ENCODE measurements around the gene KLHL13. TPM values are rescaled to one million over a fixed set of nuclear protein-coding genes. Genes with fewer than 3 reads are reported as not detected.
"Not testable (repeated sequence)": the region's sequence is repeated elsewhere in the genome, so short reads cannot be mapped to it uniquely, and the experiment has no call there.

The KLHL13 gene
- total RNA-seq, 1 donor from 2014 or later, result 5.6 TPM

GRCh38 chrX:118128724-118129123 is 12.1 kb upstream of the KLHL13 start:
- H3K36me3 Mint-ChIP-seq, result no peaks in the 10 kb centered on the region
- H3K4me1 Mint-ChIP-seq, result no peaks in the 10 kb centered on the region
- H3K4me3 Mint-ChIP-seq, result no peak overlapping the region
- no peak for TF ChIP-seq CTCF (IDR thresholded peaks at IDR 0.05; ENCODE audit: unreplicated experiment)
- no peak for DNase-seq (ENCODE audit: low spot score in 2 of 2, unreplicated experiment in 2 of 2)
- peaks cover 11% of the 10 kb centered on the region for H3K9me3 Mint-ChIP-seq
- H3K27me3 Mint-ChIP-seq (ENCODE audit: low read depth), result no peaks in the 10 kb centered on the region
- no peak overlapping the region for H3K27ac Mint-ChIP-seq

DNA sequence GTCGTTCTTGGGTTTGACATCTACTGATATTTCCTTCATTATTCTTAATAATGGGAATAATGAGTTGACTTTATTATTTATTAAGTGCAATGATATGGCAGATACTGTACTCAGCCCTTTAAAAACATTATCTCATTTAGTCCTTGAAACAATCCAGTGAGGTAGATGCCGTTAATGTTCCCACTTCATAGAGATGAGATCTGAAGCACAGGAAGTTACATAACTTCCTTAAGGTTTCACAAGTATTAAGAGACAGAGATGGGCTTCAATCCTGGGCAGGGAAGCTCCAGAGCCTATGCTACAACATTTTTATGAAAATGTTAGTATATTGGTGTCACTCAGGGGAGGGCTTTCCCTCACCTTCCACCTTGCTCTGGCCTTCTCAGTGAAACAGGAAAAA is 9.7 kb upstream of the KLHL13 start:
- Mint-ChIP-seq H3K4me3 (no peak overlapping the region), H3K27ac (no peak overlapping the region), H3K27me3 (ENCODE audit: low read depth) (no peaks in the 10 kb centered on the region), H3K36me3 (no peaks in the 10 kb centered on the region), H3K4me1 (no peaks in the 10 kb centered on the region), H3K9me3 (peaks cover 5% of the 10 kb centered on the region)
- no peak for TF ChIP-seq CTCF (IDR thresholded peaks at IDR 0.05; ENCODE audit: unreplicated experiment)
- no peak for DNase-seq (ENCODE audit: low spot score in 2 of 2, unreplicated experiment in 2 of 2)

- not testable (repeated sequence) for H3K9me3 Mint-ChIP-seq, H3K36me3 Mint-ChIP-seq
Measured at GRCh38 chrX:118124243-118124642, 7.6 kb upstream of the KLHL13 start.

DNA sequence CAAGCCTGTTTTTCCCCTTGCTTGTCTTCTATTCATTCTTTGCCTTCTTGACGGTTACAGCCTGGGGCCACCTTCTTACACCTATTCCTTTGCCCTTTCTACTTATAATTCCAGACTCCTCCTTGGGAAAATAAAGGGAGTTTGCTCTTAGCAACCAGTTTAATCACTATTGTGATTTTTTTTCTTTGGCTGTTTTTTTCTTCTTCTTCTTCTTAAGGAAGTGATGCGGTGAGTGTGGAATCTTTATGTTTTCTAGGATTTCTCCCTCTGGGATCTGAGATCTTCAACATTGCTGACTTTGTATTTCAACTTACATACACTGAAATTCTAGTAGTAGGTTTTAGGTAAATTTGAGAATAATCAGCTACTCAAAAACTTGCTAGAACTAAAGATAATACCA is 1.1 kb upstream of the KLHL13 start:
- peaks cover 7% of the 10 kb centered on the region for H3K4me1 Mint-ChIP-seq
- no peak overlapping the region for H3K27ac Mint-ChIP-seq
- TF ChIP-seq CTCF (IDR thresholded peaks at IDR 0.05; ENCODE audit: unreplicated experiment), result no peak
- peak overlapping the region; percentile 68 for H3K4me3 Mint-ChIP-seq
- H3K27me3 Mint-ChIP-seq (ENCODE audit: low read depth), result peaks cover 1% of the 10 kb centered on the region
- peaks cover 12% of the 10 kb centered on the region for H3K9me3 Mint-ChIP-seq
- no peaks in the 10 kb centered on the region for H3K36me3 Mint-ChIP-seq
- no peak for DNase-seq (ENCODE audit: low spot score in 2 of 2, unreplicated experiment in 2 of 2)

More at GRCh38 chrX:118124243-118124642, 7.6 kb upstream of the KLHL13 start:
- H3K4me3 Mint-ChIP-seq; H3K27me3 Mint-ChIP-seq (ENCODE audit: low read depth); H3K4me1 Mint-ChIP-seq; H3K27ac Mint-ChIP-seq; DNase-seq (ENCODE audit: low spot score in 2 of 2, unreplicated experiment in 2 of 2): not testable (repeated sequence)

GRCh38 chrX:118115953-118116712 is 477 bp downstream of the KLHL13 start:
- Mint-ChIP-seq H3K4me3 (peak overlapping the region; percentile 74), H3K27me3 (ENCODE audit: low read depth) (peaks cover 1% of the 10 kb centered on the region), H3K27ac (peak overlapping the region; percentile 37), H3K9me3 (peaks cover 11% of the 10 kb centered on the region), H3K4me1 (peaks cover 7% of the 10 kb centered on the region), H3K36me3 (no peaks in the 10 kb centered on the region)
- TF ChIP-seq CTCF (IDR thresholded peaks at IDR 0.05; ENCODE audit: unreplicated experiment), result no peak
- DNase-seq (ENCODE audit: low spot score in 2 of 2, unreplicated experiment in 2 of 2), result peak; percentile 22 to 47

GRCh38 chrX:118114971-118115370 is 1.6 kb downstream of the KLHL13 start:
- no peak for DNase-seq (ENCODE audit: low spot score in 2 of 2, unreplicated experiment in 2 of 2)
- Mint-ChIP-seq H3K4me1 (peaks cover 7% of the 10 kb centered on the region), H3K9me3 (peaks cover 12% of the 10 kb centered on the region), H3K27ac (no peak overlapping the region), H3K27me3 (ENCODE audit: low read depth) (no peaks in the 10 kb centered on the region), H3K36me3 (no peaks in the 10 kb centered on the region), H3K4me3 (peak overlapping the region; percentile 10)
- no peak for TF ChIP-seq CTCF (IDR thresholded peaks at IDR 0.05; ENCODE audit: unreplicated experiment)

All from mesothelial cell of epicardium (in vitro differentiated cells).